ENCODE results near the gene ALDH18A1. TPM values are rescaled to one million over a fixed set of nuclear protein-coding genes. Genes with fewer than 3 reads are reported as not detected.

ALDH18A1 gene
- total RNA-seq, 2 experiments from 2014 or later, result 62.3 to 72.3 TPM

GRCh38 chr10:95646160-95646559, 10.4 kb downstream of the ALDH18A1 start:
- Histone ChIP-seq H3K4me1 (ENCODE audit: insufficient read depth, low read length, poor library complexity, severe bottlenecking) (no peaks in the 10 kb centered on the region), H3K4me3 (ENCODE audit: low read depth, low read length, poor library complexity, severe bottlenecking) (no peak overlapping the region), H3K27ac (ENCODE audit: low read depth, low read length, poor library complexity, severe bottlenecking) (no peak overlapping the region), H3K79me2 (ENCODE audit: insufficient read depth, low read depth, low read length) (no peaks in the 10 kb centered on the region), H3K9me3 (ENCODE audit: low read length) (peaks cover 7% of the 10 kb centered on the region), H3K36me3 (ENCODE audit: insufficient read depth, low read length) (peaks cover 87% of the 10 kb centered on the region), H4K20me1 (ENCODE audit: insufficient read depth, low read length) (no peaks in the 10 kb centered on the region; the same call in 1 of the 2 replicates), H3K4me2 (ENCODE audit: low read length) (no peak overlapping the region), H3K9me2 (ENCODE audit: insufficient read depth, low read length) (no peaks in the 10 kb centered on the region), H2AFZ (ENCODE audit: low read length) (no peak overlapping the region)
- CTCF ChIA-PET (ENCODE audit: unreplicated experiment), result no interaction called here
- no TSS peak for BruUV-seq (replicated peaks)
- DNase-seq (ENCODE audit: low spot score), result no peak
- POLR2A ChIA-PET, result no interaction called here
- intact Hi-C loops (cut with micrococcal nuclease; ENCODE audit: unreplicated experiment), result no loop called here
- TF ChIP-seq, protein P1, sequence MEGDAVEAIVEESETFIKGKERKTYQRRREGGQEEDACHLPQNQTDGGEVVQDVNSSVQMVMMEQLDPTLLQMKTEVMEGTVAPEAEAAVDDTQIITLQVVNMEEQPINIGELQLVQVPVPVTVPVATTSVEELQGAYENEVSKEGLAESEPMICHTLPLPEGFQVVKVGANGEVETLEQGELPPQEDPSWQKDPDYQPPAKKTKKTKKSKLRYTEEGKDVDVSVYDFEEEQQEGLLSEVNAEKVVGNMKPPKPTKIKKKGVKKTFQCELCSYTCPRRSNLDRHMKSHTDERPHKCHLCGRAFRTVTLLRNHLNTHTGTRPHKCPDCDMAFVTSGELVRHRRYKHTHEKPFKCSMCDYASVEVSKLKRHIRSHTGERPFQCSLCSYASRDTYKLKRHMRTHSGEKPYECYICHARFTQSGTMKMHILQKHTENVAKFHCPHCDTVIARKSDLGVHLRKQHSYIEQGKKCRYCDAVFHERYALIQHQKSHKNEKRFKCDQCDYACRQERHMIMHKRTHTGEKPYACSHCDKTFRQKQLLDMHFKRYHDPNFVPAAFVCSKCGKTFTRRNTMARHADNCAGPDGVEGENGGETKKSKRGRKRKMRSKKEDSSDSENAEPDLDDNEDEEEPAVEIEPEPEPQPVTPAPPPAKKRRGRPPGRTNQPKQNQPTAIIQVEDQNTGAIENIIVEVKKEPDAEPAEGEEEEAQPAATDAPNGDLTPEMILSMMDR (conservative IDR thresholded peaks at IDR 0.05; ENCODE audit: low read length), result no peak
- no peak for TF ChIP-seq EZH2phosphoT487 (IDR thresholded peaks at IDR 0.05; ENCODE audit: borderline replicate concordance, low read depth, low read length)

- ChIA-PET POLR2A (interaction anchor here (0.9 kb wide), 1 partner anchor 9 kb away, joined by 3 read pairs; no protein-coding TSS in a partner anchor), CTCF (ENCODE audit: unreplicated experiment) (no interaction called here)
- Histone ChIP-seq H4K20me1 (ENCODE audit: insufficient read depth, low read length) (no peaks in the 10 kb centered on the region; the same call in 1 of the 2 replicates), H3K36me3 (ENCODE audit: insufficient read depth, low read length) (peaks cover 87% of the 10 kb centered on the region), H3K4me2 (ENCODE audit: low read length) (no peak overlapping the region), H3K27ac (ENCODE audit: low read depth, low read length, poor library complexity, severe bottlenecking) (no peak overlapping the region), H3K4me3 (ENCODE audit: low read depth, low read length, poor library complexity, severe bottlenecking) (no peak overlapping the region), H3K4me1 (ENCODE audit: insufficient read depth, low read length, poor library complexity, severe bottlenecking) (no peaks in the 10 kb centered on the region), H2AFZ (ENCODE audit: low read length) (no peak overlapping the region), H3K9me3 (ENCODE audit: low read length) (no peaks in the 10 kb centered on the region), H3K79me2 (ENCODE audit: insufficient read depth, low read depth, low read length) (no peaks in the 10 kb centered on the region), H3K9me2 (ENCODE audit: insufficient read depth, low read length) (no peaks in the 10 kb centered on the region)
- intact Hi-C loops (cut with micrococcal nuclease; ENCODE audit: unreplicated experiment), result no loop called here
- no peak for DNase-seq (ENCODE audit: low spot score)
- BruUV-seq (replicated peaks), result no TSS peak
- TF ChIP-seq, protein P1 (conservative IDR thresholded peaks at IDR 0.05; ENCODE audit: low read length), result no peak
- TF ChIP-seq EZH2phosphoT487 (IDR thresholded peaks at IDR 0.05; ENCODE audit: borderline replicate concordance, low read depth, low read length), result no peak
Measured at GRCh38 chr10:95644901-95645300, 11.6 kb downstream of the ALDH18A1 start.

DNA sequence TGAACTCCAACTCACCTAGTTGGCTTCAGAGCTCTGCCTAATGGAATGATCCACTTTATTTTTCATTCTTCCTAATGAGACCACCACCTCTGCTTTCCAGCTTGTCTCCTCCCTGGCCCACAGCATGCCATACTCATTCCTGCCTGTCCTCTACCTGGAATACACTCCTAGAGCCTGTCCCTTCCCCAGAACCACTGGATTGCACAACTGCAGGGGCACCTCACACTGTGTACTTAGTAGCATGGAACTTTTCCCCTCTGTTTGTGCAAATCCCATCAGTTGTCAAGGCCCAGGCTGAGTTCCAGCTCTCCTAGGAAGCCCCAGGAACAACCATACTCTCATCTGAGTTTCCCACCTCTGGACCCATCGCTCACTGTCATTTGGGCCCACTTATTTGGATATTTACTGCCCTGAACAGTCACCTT, 15.6 kb downstream of the ALDH18A1 start:
- intact Hi-C loops (cut with micrococcal nuclease; ENCODE audit: unreplicated experiment), result no loop called here
- no TSS peak for BruUV-seq (replicated peaks)
- H2AFZ ChIP-seq (ENCODE audit: low read length), result no peak overlapping the region

More for the DNA sequence above, 15.6 kb downstream of the ALDH18A1 start:
- no peak overlapping the region for H3K4me2 ChIP-seq (ENCODE audit: low read length)
- no peaks in the 10 kb centered on the region; the same call in 1 of the 2 replicates for H4K20me1 ChIP-seq (ENCODE audit: insufficient read depth, low read length)
- H3K9me2 ChIP-seq (ENCODE audit: insufficient read depth, low read length), result no peaks in the 10 kb centered on the region
- no peaks in the 10 kb centered on the region for H3K9me3 ChIP-seq (ENCODE audit: low read length)
- no peak overlapping the region for H3K27ac ChIP-seq (ENCODE audit: low read depth, low read length, poor library complexity, severe bottlenecking)
- no peaks in the 10 kb centered on the region for H3K79me2 ChIP-seq (ENCODE audit: insufficient read depth, low read depth, low read length)
- peaks cover 7% of the 10 kb centered on the region for H3K4me1 ChIP-seq (ENCODE audit: insufficient read depth, low read length, poor library complexity, severe bottlenecking)
- CTCF ChIA-PET (ENCODE audit: unreplicated experiment), result no interaction called here
- DNase-seq (ENCODE audit: low spot score), result no peak
- no peak overlapping the region for H3K4me3 ChIP-seq (ENCODE audit: low read depth, low read length, poor library complexity, severe bottlenecking)
- POLR2A ChIA-PET, result no interaction called here
- peaks cover 82% of the 10 kb centered on the region for H3K36me3 ChIP-seq (ENCODE audit: insufficient read depth, low read length)
- TF ChIP-seq, protein P1 (conservative IDR thresholded peaks at IDR 0.05; ENCODE audit: low read length), result no peak
- no peak for TF ChIP-seq EZH2phosphoT487 (IDR thresholded peaks at IDR 0.05; ENCODE audit: borderline replicate concordance, low read depth, low read length)

All from OCI-LY7 (cell line).